GM12873 (cell line): ENCODE data around the gene TNFSF11.

Source experiments
- CTCF ChIP-seq: IDR thresholded peaks from 2 replicates; pipeline ENCODE4 v1.5.1; 2012; ENCODE audit warnings: low read depth, mild to moderate bottlenecking, moderate library complexity, low read length, control low read depth; ENCODE audit not compliant: insufficient read depth; ENCODE audit errors: missing control alignments

Gene TNFSF11

GRCh38 chr13:42602906-42603305 lies 29.0 kb downstream of the TNFSF11 start:
- no peak for TF ChIP-seq CTCF

- TF ChIP-seq CTCF = no peak
These were observed 29.6 kb downstream of the TNFSF11 start for GRCh38 chr13:42603571-42603970.

GRCh38 chr13:42607546-42607945 lies 33.6 kb downstream of the TNFSF11 start:
- no peak for TF ChIP-seq CTCF

GRCh38 chr13:42610649-42611048 lies 36.7 kb downstream of the TNFSF11 start:
- TF ChIP-seq CTCF = no peak

GRCh38 chr13:42611086-42611779 lies 37.3 kb downstream of the TNFSF11 start:
- no peak for TF ChIP-seq CTCF

GRCh38 chr13:42612021-42612765 lies 38.2 kb downstream of the TNFSF11 start:
- no peak for TF ChIP-seq CTCF

- TF ChIP-seq CTCF = no peak
These were observed 40.6 kb downstream of the TNFSF11 start for GRCh38 chr13:42614436-42615035.
